HL-60 (cell line): ENCODE measurements around the gene TAF3.

Experiments
- DNase-seq, 2 experiments: peaks; one replicate each; pipeline ENCODE4 v3.0.0-alpha.2; 2010 to 2020; ENCODE audit warnings: low read depth in 1 of 2, low spot score in 1 of 2
- H3K27ac ChIP-seq: fragments of 250-450 bp; sonication (Bioruptor Pico); replicated peaks from 2 replicates; pipeline ENCODE4 v1.5.1; 2020; ENCODE audit warnings: mild to moderate bottlenecking, moderate library complexity
- H3K27me3 ChIP-seq: fragments of 250-450 bp; sonication (Bioruptor Pico); 2 replicates; pipeline ENCODE4 v1.5.1; 2021; ENCODE audit warnings: mild to moderate bottlenecking, moderate library complexity; ENCODE audit not compliant: insufficient read depth, poor library complexity, severe bottlenecking
- H3K4me3 ChIP-seq: replicated peaks from 2 replicates; pipeline ENCODE4 v1.5.1; 2011; ENCODE audit warnings: mild to moderate bottlenecking, control low read depth, low read length; ENCODE audit not compliant: insufficient read depth
- CTCF ChIP-seq: IDR thresholded peaks from one replicate; pipeline ENCODE4 v1.5.1; 2011; ENCODE audit warnings: low read length, control low read depth, inconsistent platforms; ENCODE audit not compliant: insufficient read depth
- GABPA ChIP-seq: IDR thresholded peaks from 2 replicates; pipeline ENCODE4 v1.6.1; 2012; ENCODE audit warnings: low read depth
- POLR2AphosphoS5 ChIP-seq: IDR thresholded peaks from 2 replicates; pipeline ENCODE4 v1.6.1; 2012; ENCODE audit warnings: low read depth
- SPI1 ChIP-seq: IDR thresholded peaks from 2 replicates; pipeline ENCODE4 v1.6.1; 2012; ENCODE audit warnings: low read depth, mild to moderate bottlenecking, borderline replicate concordance
- TF ChIP-seq, protein P1 (sequence below): IDR thresholded peaks from 2 replicates; pipeline ENCODE4 v1.6.1; 2012; ENCODE audit warnings: low read depth; ENCODE audit not compliant: insufficient replicate concordance

The TAF3 gene

DNA sequence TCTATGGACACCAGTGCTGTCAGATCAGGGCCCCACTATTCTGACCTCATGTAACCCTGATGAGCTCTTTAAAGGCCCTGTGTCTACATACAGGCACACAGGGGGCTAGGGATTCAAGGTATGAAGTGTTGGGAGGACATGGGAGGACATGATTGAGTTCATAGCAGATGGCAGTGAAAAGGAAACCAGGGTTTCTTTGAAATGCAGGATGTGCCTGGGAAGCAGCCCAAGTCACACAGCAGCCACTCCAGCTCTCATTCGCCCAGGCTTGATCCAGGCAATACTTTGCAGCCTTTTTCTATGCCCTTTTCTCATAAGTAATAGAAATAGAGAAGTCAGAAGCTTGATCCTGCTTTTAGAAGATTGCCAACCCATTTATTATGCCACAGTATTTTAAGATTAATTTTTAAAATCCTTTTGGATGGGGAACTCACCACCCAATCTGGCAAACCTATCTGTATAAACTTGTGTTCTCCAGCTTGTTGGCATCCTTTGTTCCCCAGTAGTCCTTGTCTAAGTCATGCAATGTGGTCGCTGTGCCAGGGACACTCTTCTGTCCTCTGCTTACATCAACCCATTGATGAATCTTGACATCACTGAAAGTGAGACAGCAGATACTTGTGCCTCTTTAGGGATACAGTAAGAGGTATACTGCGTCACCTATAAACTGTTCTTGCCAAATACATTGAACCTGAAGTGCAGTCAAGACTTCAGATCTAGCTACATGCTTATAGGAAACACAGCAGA is 95.0 kb downstream of the TAF3 start:
- no peak overlapping the region for H3K4me3 ChIP-seq
- no peak overlapping the region for H3K27ac ChIP-seq
- no peaks in the 10 kb centered on the region for H3K27me3 ChIP-seq
- TF ChIP-seq GABPA (no peak), POLR2AphosphoS5 (no peak)
- no peak for DNase-seq

- H3K4me3 ChIP-seq, result no peak overlapping the region
- no peak for DNase-seq
- no peak for TF ChIP-seq SPI1
- no peak for TF ChIP-seq CTCF
- TF ChIP-seq, protein P1, sequence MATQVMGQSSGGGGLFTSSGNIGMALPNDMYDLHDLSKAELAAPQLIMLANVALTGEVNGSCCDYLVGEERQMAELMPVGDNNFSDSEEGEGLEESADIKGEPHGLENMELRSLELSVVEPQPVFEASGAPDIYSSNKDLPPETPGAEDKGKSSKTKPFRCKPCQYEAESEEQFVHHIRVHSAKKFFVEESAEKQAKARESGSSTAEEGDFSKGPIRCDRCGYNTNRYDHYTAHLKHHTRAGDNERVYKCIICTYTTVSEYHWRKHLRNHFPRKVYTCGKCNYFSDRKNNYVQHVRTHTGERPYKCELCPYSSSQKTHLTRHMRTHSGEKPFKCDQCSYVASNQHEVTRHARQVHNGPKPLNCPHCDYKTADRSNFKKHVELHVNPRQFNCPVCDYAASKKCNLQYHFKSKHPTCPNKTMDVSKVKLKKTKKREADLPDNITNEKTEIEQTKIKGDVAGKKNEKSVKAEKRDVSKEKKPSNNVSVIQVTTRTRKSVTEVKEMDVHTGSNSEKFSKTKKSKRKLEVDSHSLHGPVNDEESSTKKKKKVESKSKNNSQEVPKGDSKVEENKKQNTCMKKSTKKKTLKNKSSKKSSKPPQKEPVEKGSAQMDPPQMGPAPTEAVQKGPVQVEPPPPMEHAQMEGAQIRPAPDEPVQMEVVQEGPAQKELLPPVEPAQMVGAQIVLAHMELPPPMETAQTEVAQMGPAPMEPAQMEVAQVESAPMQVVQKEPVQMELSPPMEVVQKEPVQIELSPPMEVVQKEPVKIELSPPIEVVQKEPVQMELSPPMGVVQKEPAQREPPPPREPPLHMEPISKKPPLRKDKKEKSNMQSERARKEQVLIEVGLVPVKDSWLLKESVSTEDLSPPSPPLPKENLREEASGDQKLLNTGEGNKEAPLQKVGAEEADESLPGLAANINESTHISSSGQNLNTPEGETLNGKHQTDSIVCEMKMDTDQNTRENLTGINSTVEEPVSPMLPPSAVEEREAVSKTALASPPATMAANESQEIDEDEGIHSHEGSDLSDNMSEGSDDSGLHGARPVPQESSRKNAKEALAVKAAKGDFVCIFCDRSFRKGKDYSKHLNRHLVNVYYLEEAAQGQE, result no peak
- TF ChIP-seq GABPA, result no peak
- TF ChIP-seq POLR2AphosphoS5, result no peak
- H3K27ac ChIP-seq, result no peak overlapping the region
- no peaks in the 10 kb centered on the region for H3K27me3 ChIP-seq
These were observed 97.7 kb downstream of the TAF3 start for GRCh38 chr10:7915923-7916536.

DNA sequence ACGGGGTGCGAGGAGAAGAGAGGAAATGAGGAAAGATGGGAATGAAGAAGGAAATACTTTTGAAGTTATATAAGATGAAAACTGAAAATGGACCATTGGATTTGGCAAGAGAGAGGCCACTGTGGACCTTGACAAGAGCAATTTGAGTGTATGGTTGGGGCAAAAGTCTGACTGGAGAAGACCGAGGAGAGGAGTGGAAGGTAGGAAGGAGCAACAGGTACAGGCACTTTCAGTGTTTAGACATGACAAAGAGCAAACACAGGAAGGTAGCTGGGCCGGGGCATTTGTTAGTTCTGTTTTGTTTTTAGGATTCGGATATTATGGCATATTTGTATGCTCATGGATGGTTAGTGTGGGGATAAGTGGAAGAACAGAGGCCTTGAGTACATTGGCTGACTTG is 99.4 kb downstream of the TAF3 start:
- Histone ChIP-seq H3K27me3 (no peaks in the 10 kb centered on the region), H3K4me3 (no peak overlapping the region), H3K27ac (no peak overlapping the region)
- TF ChIP-seq GABPA, result no peak
- no peak for TF ChIP-seq SPI1
- no peak for TF ChIP-seq CTCF
- TF ChIP-seq POLR2AphosphoS5, result no peak
- TF ChIP-seq, protein P1, result no peak
- no peak for DNase-seq

GRCh38 chr10:7922707-7923106 is 104.4 kb downstream of the TAF3 start:
- no peak for TF ChIP-seq POLR2AphosphoS5
- TF ChIP-seq, protein P1, result no peak
- TF ChIP-seq SPI1, result no peak
- TF ChIP-seq CTCF, result no peak
- no peak for TF ChIP-seq GABPA
- no peak for DNase-seq
- Histone ChIP-seq H3K4me3 (no peak overlapping the region), H3K27ac (no peak overlapping the region), H3K27me3 (no peaks in the 10 kb centered on the region)
